GM11168 (cell line): ENCODE data around the gene TDRD7.
"Not testable (repeated sequence)": the region's sequence is repeated elsewhere in the genome, so short reads cannot be mapped to it uniquely, and the experiment has no call there.

ENCODE experiments used
- in situ Hi-C: fragments of 300-500 bp; cut with MboI; formaldehyde crosslinking; loops from one replicate; pipeline ENCODE4 v1.12.0; 2022; ENCODE audit warnings: low sequenced_read_pairs; ENCODE audit not compliant: unreplicated experiment

The TDRD7 gene

GRCh38 chr9:97419309-97419867, 7.5 kb downstream of the TDRD7 start:
- in situ Hi-C loops = no loop called here

DNA sequence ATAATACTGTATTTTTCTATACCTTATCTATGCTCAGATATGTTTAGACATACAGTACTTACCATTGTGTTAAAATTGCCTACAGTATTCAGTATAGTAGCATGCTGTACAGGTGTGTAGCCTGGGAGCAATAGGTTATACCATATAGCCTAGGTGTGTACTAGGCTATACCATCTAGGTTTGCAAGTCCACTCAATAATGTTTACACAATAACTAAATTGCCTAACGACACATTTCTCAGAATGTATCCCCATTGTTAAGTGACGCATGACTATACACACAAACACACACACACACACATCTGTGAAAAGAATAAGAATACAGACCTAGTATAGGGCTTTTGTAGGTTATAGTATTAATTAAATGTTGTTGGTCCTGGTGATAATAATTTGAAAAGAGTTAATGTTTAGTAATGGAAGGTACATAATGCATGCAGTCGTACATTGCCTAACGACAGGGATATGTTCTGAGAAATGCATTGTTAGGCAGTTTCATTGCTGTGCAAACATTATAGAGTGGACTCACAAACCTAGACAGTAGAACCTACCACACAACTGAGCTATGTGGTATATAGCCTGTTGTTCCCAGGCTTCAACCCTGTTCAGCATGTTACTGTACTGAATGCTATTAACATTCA, 13.6 kb downstream of the TDRD7 start:
- in situ Hi-C loops = no loop called here

GRCh38 chr9:97425973-97426336, 14.1 kb downstream of the TDRD7 start:
- in situ Hi-C loops = no loop called here

- in situ Hi-C loops = no loop called here
Observed at GRCh38 chr9:97427885-97428284, 16.0 kb downstream of the TDRD7 start.

DNA sequence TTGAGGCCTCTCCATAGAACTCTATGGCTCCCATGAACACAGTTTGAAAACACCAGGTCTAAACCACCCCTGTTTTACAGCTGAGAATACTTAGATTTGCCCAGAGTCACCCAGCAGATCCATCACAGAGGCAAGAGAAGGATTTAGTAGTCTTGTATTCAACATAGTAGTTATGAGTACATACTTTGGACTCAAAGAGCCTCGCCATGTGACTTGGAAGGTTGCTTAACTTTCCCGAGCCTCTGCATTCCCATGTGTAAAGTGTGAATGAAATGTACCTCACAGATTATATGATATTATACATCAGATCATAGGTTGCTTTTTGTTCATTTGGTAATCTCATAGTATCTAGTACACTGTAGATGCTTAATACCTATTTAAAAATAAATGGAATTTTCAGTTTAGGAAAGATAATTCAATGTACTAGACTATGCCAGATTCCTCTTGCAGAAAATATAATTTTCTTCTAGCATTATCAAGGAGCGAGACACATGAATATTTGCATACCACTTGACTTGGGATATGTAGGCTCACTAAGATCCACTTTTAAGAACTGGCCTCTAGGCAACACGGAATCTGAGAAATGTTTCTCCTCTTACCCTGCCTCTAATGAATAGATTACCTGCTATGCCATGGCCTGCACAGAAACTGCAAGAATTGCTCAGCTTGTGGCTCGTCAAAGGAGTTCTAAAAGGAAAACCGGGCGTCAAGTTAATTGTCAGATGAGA, 18.6 kb downstream of the TDRD7 start:
- in situ Hi-C loops = no loop called here

- in situ Hi-C loops = no loop called here
Observed at GRCh38 chr9:97431044-97431441, 19.1 kb downstream of the TDRD7 start.

DNA sequence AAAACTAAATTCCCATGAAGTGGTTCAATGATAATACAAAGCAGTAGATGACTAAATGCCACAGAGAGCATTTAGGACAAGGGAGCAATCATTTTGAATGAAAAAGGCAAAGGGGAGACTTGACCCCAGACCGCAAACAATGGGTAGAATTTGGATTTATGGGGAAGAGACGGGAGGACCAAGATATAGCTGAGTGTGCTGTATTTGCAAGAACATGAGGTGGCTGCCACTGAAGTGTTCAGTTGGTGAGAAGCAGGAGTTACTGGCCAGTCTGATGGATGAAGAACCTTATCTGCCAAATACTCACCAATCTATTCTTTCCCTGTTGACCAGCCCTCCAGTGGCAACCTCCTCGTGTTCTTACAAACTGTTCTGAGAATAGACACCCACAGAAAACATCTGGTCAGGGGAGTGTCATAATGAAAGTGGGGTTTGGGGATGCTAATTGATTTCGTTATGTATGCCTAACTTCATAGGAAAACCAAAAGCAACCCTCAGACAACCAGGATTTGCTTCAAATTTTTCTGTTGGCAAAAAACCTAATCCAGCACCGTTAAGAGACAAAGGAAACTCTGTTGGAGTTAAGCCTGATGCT, 19.8 kb downstream of the TDRD7 start:
- in situ Hi-C loops = no loop called here

- in situ Hi-C loops = no loop called here
Observed at GRCh38 chr9:97437051-97437600, 25.2 kb downstream of the TDRD7 start.

- in situ Hi-C loops = no loop called here
Observed at GRCh38 chr9:97438257-97438656, 26.4 kb downstream of the TDRD7 start.

DNA sequence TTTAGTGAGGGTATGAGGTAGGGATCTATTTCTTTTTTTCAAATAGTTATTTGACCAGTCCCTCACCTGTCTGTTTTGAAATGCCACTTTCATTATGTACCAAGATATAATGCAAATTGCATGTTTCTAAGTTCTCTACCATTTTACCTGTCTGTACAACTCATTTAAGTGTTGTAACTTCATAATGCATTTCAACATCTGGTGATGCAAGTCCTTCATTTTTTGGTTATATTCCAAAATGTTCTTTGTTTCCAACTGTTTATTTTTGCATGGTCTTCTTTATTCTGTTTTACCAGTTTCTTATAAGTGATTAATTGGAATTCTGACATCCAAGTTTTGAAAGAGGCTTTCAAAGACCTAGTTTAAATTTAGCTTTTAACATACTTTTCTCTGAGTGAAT, 26.8 kb downstream of the TDRD7 start:
- in situ Hi-C loops = no loop called here

GRCh38 chr9:97440160-97440559, 28.3 kb downstream of the TDRD7 start:
- in situ Hi-C loops = no loop called here

DNA sequence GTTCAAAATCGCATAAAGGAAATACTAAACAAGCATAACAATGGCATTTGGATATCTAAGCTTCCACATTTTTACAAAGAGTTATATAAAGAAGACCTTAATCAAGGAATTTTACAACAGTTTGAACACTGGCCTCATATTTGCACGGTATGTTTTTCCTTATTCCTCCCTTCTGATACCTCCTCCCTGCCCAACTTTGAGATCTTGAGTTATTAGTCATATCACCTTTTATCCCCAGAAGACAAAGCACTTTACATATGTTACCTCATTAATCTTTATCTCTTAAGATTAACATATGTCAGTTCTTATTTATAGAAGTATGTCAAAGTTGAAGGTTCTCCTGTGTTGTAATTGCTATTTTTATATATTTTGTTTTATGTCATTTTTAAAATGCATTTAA, 29.8 kb downstream of the TDRD7 start:
- in situ Hi-C loops = no loop called here

- in situ Hi-C loops = no loop called here
Observed at GRCh38 chr9:97445119-97445701, 33.3 kb downstream of the TDRD7 start.

- in situ Hi-C loops = no loop called here
Observed at GRCh38 chr9:97447001-97447400, 35.1 kb downstream of the TDRD7 start.

GRCh38 chr9:97453573-97453972, 41.7 kb downstream of the TDRD7 start:
- in situ Hi-C loops = not testable (repeated sequence)

DNA sequence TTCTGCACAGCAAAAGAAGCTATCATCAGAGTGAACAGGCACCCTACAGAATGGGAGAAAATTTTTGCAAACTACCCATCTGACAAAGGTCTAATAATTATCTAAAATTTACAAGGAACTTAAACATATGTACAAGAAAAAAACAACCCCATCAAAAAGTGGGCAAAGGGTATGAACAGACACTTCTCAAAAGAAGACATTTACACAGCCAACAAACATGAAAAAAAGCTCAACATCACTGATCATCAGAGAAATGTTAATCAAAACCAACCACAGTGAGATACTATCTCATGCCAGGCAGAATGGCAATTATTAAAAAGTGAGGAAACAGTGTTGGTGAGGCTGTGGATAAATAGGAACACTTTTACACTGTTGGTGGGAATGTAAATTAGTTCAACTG, 44.9 kb downstream of the TDRD7 start:
- in situ Hi-C loops = not testable (repeated sequence)

DNA sequence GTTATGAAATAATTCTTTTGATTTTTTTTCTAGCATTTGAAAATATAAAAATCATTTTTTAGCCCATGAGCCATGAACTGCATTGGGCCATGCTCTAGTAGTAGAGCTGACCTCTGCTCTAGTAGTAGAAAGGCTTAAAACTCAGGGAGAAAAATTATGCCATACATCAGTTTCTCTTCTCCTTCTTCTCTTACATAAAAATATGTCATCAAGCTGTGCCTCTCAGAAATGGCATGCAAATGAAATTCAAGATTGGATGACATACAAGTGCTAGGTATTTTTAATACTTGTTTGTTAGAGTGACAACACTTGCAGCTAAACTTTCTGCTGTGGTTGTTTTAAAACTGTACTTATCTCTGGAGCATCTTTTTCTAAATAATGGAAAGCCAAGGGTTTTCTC, 47.4 kb downstream of the TDRD7 start:
- in situ Hi-C loops = no loop called here

- in situ Hi-C loops = no loop called here
Observed at GRCh38 chr9:97462159-97462558, 50.3 kb downstream of the TDRD7 start.

- in situ Hi-C loops = no loop called here
Observed at GRCh38 chr9:97462914-97463313, 51.0 kb downstream of the TDRD7 start.

- in situ Hi-C loops = no loop called here
Observed at GRCh38 chr9:97468658-97469448, 57.0 kb downstream of the TDRD7 start.
